HepG2 (cell line): ENCODE measurements around the gene RASGRF1. TPM values are rescaled to one million over a fixed set of nuclear protein-coding genes. Genes with fewer than 3 reads are reported as not detected.
A peak's percentile ranks its signal among the peaks of the same experiment; 100 is the strongest.

Experiments
- DRAP1 ChIP-seq: IDR thresholded peaks from 2 replicates; pipeline ENCODE4 v1.6.1; 2016; ENCODE audit warnings: missing genetic modification reagents, missing compliant biosample characterization
- E2F1 ChIP-seq: sonication (generic); formaldehyde crosslinking; IDR thresholded peaks from 2 replicates; pipeline ENCODE4 v1.5.0; 2020; ENCODE audit warnings: missing genetic modification reagents
- FLYWCH1 ChIP-seq: sonication (generic); formaldehyde crosslinking; IDR thresholded peaks from 2 replicates; pipeline ENCODE4 v1.8.1; 2023; ENCODE audit warnings: mild to moderate bottlenecking, missing genetic modification reagents
- FOXM1 ChIP-seq: sonication (generic); formaldehyde crosslinking; IDR thresholded peaks from 2 replicates; pipeline ENCODE4 v1.5.0; 2020; ENCODE audit warnings: missing genetic modification reagents
- HDAC6 ChIP-seq: fragments of 200-600 bp; sonication (generic); IDR thresholded peaks from 2 replicates; pipeline ENCODE4 v1.7.0; 2017; ENCODE audit warnings: mild to moderate bottlenecking, antibody characterized with exemption, low read length, low read depth
- KAT2B ChIP-seq: fragments of 150-350 bp; IDR thresholded peaks from 2 replicates; pipeline ENCODE4 v1.6.1; 2014; ENCODE audit warnings: low read depth, low read length, borderline replicate concordance
- KLF15 ChIP-seq: sonication (generic); formaldehyde crosslinking; IDR thresholded peaks from 2 replicates; pipeline ENCODE4 v1.8.1; 2023; ENCODE audit warnings: borderline replicate concordance, mild to moderate bottlenecking, inconsistent platforms, missing genetic modification reagents, mixed read lengths
- NFAT5 ChIP-seq: sonication (generic); formaldehyde crosslinking; IDR thresholded peaks from 2 replicates; pipeline ENCODE4 v1.4.0; 2020; ENCODE audit warnings: missing genetic modification reagents
- PAXIP1 ChIP-seq: sonication (generic); formaldehyde crosslinking; conservative IDR thresholded peaks from 2 replicates; pipeline ENCODE4 v1.4.0; 2020; ENCODE audit warnings: mild to moderate bottlenecking, missing genetic modification reagents, moderate library complexity
- RNF2 ChIP-seq: fragments of 450-650 bp; conservative IDR thresholded peaks from 2 replicates; pipeline ENCODE4 v1.6.1; 2016; ENCODE audit warnings: low read depth
- SAFB2 ChIP-seq: sonication (generic); formaldehyde crosslinking; IDR thresholded peaks from 2 replicates; pipeline ENCODE4 v1.5.1; 2020; ENCODE audit warnings: missing genetic modification reagents, low read depth, mild to moderate bottlenecking, borderline replicate concordance
- TFAP4 ChIP-seq: sonication (generic); IDR thresholded peaks from 2 replicates; pipeline ENCODE4 v1.6.1; 2016; ENCODE audit warnings: low read depth, borderline replicate concordance
- TP53 ChIP-seq: sonication (generic); formaldehyde crosslinking; conservative IDR thresholded peaks from 2 replicates; pipeline ENCODE4 v1.4.0; 2020; ENCODE audit warnings: missing genetic modification reagents
- ZMYM4 ChIP-seq: sonication (generic); formaldehyde crosslinking; IDR thresholded peaks from 2 replicates; pipeline ENCODE4 v1.8.1; 2023; ENCODE audit warnings: mild to moderate bottlenecking, missing genetic modification reagents
- ZNF260 ChIP-seq: sonication (generic); formaldehyde crosslinking; IDR thresholded peaks from 2 replicates; pipeline ENCODE4 v1.4.0; 2020; ENCODE audit warnings: missing genetic modification reagents, low read depth, mild to moderate bottlenecking, borderline replicate concordance
- ZNF430 ChIP-seq: sonication (generic); formaldehyde crosslinking; IDR thresholded peaks from 2 replicates; pipeline ENCODE4 v1.9.0; 2021; ENCODE audit warnings: mild to moderate bottlenecking, missing genetic modification reagents
- ZNF543 ChIP-seq: sonication (generic); formaldehyde crosslinking; IDR thresholded peaks from 2 replicates; pipeline ENCODE4 v1.4.0; 2020; ENCODE audit warnings: mild to moderate bottlenecking, missing genetic modification reagents
- ZSCAN31 ChIP-seq: sonication (generic); formaldehyde crosslinking; IDR thresholded peaks from 2 replicates; pipeline ENCODE4 v1.5.0; 2020; ENCODE audit warnings: low read depth, mild to moderate bottlenecking, missing genetic modification reagents
- polyA plus RNA-seq, 8 experiments: library from polyadenylated mRNA; depleted of rRNA in 3 of 8; stranded (reverse) in 7 of 8; unstranded in 1 of 8; fragments of >200 nt; fragmentation: Illumina TruSeq in 4 of 8; extraction: Trizol in 4 of 8; gene quantifications; 2 replicates each; pipeline versions ENCODE4 v1.2.1 to v1.2.3, GENCODE V29; 2011 to 2016; ENCODE audit warnings: low read depth in 4 of 8, missing spikeins in 1 of 8, mixed read lengths in 1 of 8; ENCODE audit not compliant: insufficient read depth in 1 of 8
- total RNA-seq, 5 experiments: library from RNA; depleted of rRNA; stranded (reverse); fragments of >200 nt; fragmentation: Illumina TruSeq; extraction: Trizol; gene quantifications; 2 replicates each; pipeline ENCODE4 v1.2.3, GENCODE V29; 2016; ENCODE audit warnings: low read depth in 1 of 5

RASGRF1 gene
- total and polyA plus RNA-seq, 2 of the 13 experiments (the other 11 are each of a cell fraction or from before 2014, with no cell fraction given), result 0.55 to 3.0 TPM

GRCh38 chr15:78987556-78988360 is 102.8 kb downstream of the RASGRF1 start (continued):
- no peak for TF ChIP-seq SAFB2
- TF ChIP-seq E2F1 (CRISPR knock-in tag), result no peak
- TF ChIP-seq DRAP1 (CRISPR knock-in tag), result no peak
- no peak for TF ChIP-seq RNF2
- TF ChIP-seq PAXIP1 (CRISPR knock-in tag), result no peak
- TF ChIP-seq FLYWCH1 (CRISPR knock-in tag), result no peak
- no peak for TF ChIP-seq KAT2B
- TF ChIP-seq ZMYM4 (CRISPR knock-in tag), result no peak
- TF ChIP-seq ZNF543, result no peak
- TF ChIP-seq TP53 (CRISPR knock-in tag), result no peak
- no peak for TF ChIP-seq NFAT5 (CRISPR knock-in tag)
- TF ChIP-seq KLF15 (CRISPR knock-in tag), result no peak
- TF ChIP-seq FOXM1 (CRISPR knock-in tag), result no peak
- no peak for TF ChIP-seq ZNF430 (CRISPR knock-in tag)
- no peak for TF ChIP-seq TFAP4
- no peak for TF ChIP-seq HDAC6
- 0 out of 2 replicates have a peak, but pooled peaks have one; percentile 39 for TF ChIP-seq ZSCAN31 (CRISPR knock-in tag)
- no peak for TF ChIP-seq ZNF260
